Kidney epithelial cell (primary cell): ENCODE measurements around the gene FAM199X. TPM values are rescaled to one million over a fixed set of nuclear protein-coding genes. Genes with fewer than 3 reads are reported as not detected.
A peak's percentile ranks its signal among the peaks of the same experiment; 100 is the strongest.

ENCODE experiments used
- DNase-seq: peaks from one replicate; pipeline ENCODE4 v3.0.0-alpha.2; 2010; ENCODE audit warnings: low read depth
- H3K27me3 ChIP-seq: 2 replicates; pipeline ENCODE4 v1.6.0; 2011; ENCODE audit warnings: low read length; ENCODE audit not compliant: control insufficient read depth, insufficient read depth
- H3K36me3 ChIP-seq: 2 replicates; pipeline ENCODE4 v1.5.1; 2011; ENCODE audit warnings: low read length; ENCODE audit not compliant: control insufficient read depth, insufficient read depth
- H3K4me3 ChIP-seq: 2 replicates; pipeline ENCODE4 v1.5.1; 2011; ENCODE audit warnings: low read depth, mild to moderate bottlenecking, control low read depth, low read length
- CTCF ChIP-seq: IDR thresholded peaks from 2 replicates; pipeline ENCODE4 v1.5.1; 2011; ENCODE audit warnings: mild to moderate bottlenecking, moderate library complexity, low read length, control low read depth, inconsistent platforms; ENCODE audit not compliant: insufficient read depth, poor library complexity, severe bottlenecking
- total RNA-seq: library from RNA; depleted of rRNA; stranded (reverse); fragments of >200 nt; gene quantifications from 2 replicates; pipeline ENCODE4 v1.2.3, GENCODE V29; 2015

The FAM199X gene
- total RNA-seq, 1 donor from 2014 or later: 25.1 TPM

- Histone ChIP-seq H3K27me3 (no peaks in the 10 kb centered on the region), H3K36me3 (no peaks in the 10 kb centered on the region), H3K4me3 (no peak overlapping the region)
- no peak for TF ChIP-seq CTCF
- DNase-seq: no peak
These were observed 15.2 kb upstream of the FAM199X start for GRCh38 chrX:104151037-104151436.

- no peak for TF ChIP-seq CTCF
- H3K27me3 ChIP-seq: no peaks in the 10 kb centered on the region
- H3K36me3 ChIP-seq: no peaks in the 10 kb centered on the region
- H3K4me3 ChIP-seq: peak within 1 kb of the TSS; percentile 50
- DNase-seq: peak; percentile 29
These were observed 9.4 kb upstream of the FAM199X start, which contains the start of gene SLC25A53 for GRCh38 chrX:104156630-104157529. TSS of gene SLC25A53 (minus strand) at chrX:104157009. CDS start at chrX:104105257, 51,752 bp downstream.

GRCh38 chrX:104166735-104167436 is 633 bp downstream of the FAM199X start:
- no peak for TF ChIP-seq CTCF
- DNase-seq: no peak
- no peaks in the 10 kb centered on the region for H3K27me3 ChIP-seq

DNA sequence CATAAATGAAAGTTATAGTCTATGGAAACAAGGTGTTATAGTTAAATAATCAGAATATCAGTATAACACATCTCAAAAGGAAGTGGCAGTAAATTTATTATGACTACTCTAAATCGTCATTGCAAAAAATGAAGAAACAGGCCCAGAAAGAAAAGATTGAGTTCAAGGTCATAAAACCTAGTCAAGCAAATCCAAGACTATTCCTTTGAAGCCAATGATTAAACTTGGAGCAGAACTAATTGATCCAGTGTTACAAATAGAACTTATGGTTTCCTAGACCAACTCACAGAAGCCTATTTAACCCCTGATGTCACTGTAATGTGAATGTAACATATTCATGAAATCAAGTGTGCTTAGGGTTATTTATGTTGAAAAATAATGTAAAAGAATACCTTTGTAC is 1.9 kb downstream of the FAM199X start:
- Histone ChIP-seq H3K27me3 (no peaks in the 10 kb centered on the region), H3K4me3 (peak overlapping the region; percentile 68)
- no peak for DNase-seq

More at GRCh38 chrX:104166735-104167436, 633 bp downstream of the FAM199X start:
- Histone ChIP-seq H3K4me3 (peak overlapping the region; percentile 68), H3K36me3 (no peaks in the 10 kb centered on the region)

DNA sequence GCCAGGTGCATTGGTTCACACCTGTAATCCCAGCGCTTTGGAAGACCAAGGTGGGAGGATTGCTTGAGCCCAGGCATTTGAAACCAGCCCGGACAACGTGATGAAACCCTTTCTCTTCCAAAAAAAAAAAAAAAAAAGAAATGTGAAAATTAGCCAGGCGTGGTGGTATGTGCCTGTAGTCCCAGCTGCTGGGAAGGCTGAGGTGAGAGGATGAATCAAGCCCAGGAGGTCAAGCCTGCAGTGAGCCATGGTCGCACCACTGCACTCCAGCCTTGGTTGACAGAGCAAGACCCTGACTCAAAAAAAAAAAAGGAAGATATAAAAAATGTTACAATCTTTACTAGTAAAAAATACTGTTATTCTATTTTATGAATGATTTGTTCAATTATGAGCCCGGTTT is 5.9 kb downstream of the FAM199X start:
- Histone ChIP-seq H3K36me3 (no peaks in the 10 kb centered on the region), H3K27me3 (no peaks in the 10 kb centered on the region), H3K4me3 (no peak overlapping the region)
- peak; percentile 25 for DNase-seq
- no peak for TF ChIP-seq CTCF

More for the DNA sequence above, 1.9 kb downstream of the FAM199X start:
- no peak for TF ChIP-seq CTCF
- H3K36me3 ChIP-seq: no peaks in the 10 kb centered on the region
